Vagina (tissue), 2 donors: ENCODE data around the gene TALDO1. TPM values are rescaled to one million over a fixed set of nuclear protein-coding genes. Genes with fewer than 3 reads are reported as not detected.

ENCODE experiments used
- DNase-seq, 2 donors: peaks; one replicate each; pipeline ENCODE4 v3.0.0-alpha.2; 2017; ENCODE audit errors: extremely low spot score in 2 of 2
- H3K27ac ChIP-seq: fragments of 200-600 bp; sonication (generic); one replicate; pipeline ENCODE4 v1.5.1; 2019
- H3K27me3 ChIP-seq: fragments of 200-600 bp; sonication (generic); one replicate; pipeline ENCODE4 v1.5.1; 2019
- H3K36me3 ChIP-seq, 2 donors: fragments of 200-600 bp; sonication (generic); one replicate each; pipeline ENCODE4 v1.5.1; 2017 to 2019
- H3K4me1 ChIP-seq: fragments of 200-600 bp; sonication (generic); one replicate; pipeline ENCODE4 v1.5.1; 2019
- H3K4me3 ChIP-seq, 2 donors: fragments of 200-600 bp; sonication (generic); 1 replicate in 1 of 2; 2 replicates in 1 of 2; pipeline ENCODE4 v1.5.1; 2016 to 2019
- H3K9me3 ChIP-seq: fragments of 200-600 bp; sonication (generic); one replicate; pipeline ENCODE4 v1.5.1; 2019
- POLR2A ChIP-seq, 2 donors: fragments of 450-650 bp; IDR thresholded peaks; one replicate each; pipeline ENCODE4 v1.6.1; 2017; ENCODE audit warnings: antibody characterized with exemption in 2 of 2, mild to moderate bottlenecking in 2 of 2, moderate library complexity in 2 of 2
- POLR2AphosphoS5 ChIP-seq, 2 donors: sonication (generic); formaldehyde crosslinking; IDR thresholded peaks; one replicate each; pipeline ENCODE4 v1.9.0; 2017; ENCODE audit warnings: antibody characterized with exemption in 2 of 2, mild to moderate bottlenecking in 2 of 2, low read depth in 1 of 2; ENCODE audit not compliant: insufficient read depth in 1 of 2
- intact Hi-C: fragments of 100-400 bp; cut with DNase I; formaldehyde crosslinking; loops from one replicate; pipeline ENCODE4 v1.15.1; 2023
- total RNA-seq: library from RNA; depleted of rRNA; stranded (reverse); fragments of >200 nt; gene quantifications from one replicate; pipeline ENCODE4 v1.2.3, GENCODE V29; 2016
- TF ChIP-seq, protein P1 (sequence below), 3 experiments: fragments of 450-650 bp in 2 of 3; fragments of 200-600 bp in 1 of 3; sonication (generic) in 1 of 3; IDR thresholded peaks; one replicate each; pipeline ENCODE4 v1.5.1; 2017 to 2019; ENCODE audit warnings: antibody characterized with exemption in 3 of 3, mild to moderate bottlenecking in 2 of 3, moderate library complexity in 2 of 3

Gene TALDO1
- total RNA-seq, 1 donor from 2014 or later: 158 TPM

- Histone ChIP-seq H3K4me1 (peaks cover 6% of the 10 kb centered on the region), H3K4me3 (no peak overlapping the region), H3K27ac (no peak overlapping the region), H3K27me3 (no peaks in the 10 kb centered on the region), H3K9me3 (no peaks in the 10 kb centered on the region), H3K36me3 (peaks cover 0 to 38% of the 10 kb centered on the region in 2 donors)
- DNase-seq: no peak
- TF ChIP-seq, protein P1, sequence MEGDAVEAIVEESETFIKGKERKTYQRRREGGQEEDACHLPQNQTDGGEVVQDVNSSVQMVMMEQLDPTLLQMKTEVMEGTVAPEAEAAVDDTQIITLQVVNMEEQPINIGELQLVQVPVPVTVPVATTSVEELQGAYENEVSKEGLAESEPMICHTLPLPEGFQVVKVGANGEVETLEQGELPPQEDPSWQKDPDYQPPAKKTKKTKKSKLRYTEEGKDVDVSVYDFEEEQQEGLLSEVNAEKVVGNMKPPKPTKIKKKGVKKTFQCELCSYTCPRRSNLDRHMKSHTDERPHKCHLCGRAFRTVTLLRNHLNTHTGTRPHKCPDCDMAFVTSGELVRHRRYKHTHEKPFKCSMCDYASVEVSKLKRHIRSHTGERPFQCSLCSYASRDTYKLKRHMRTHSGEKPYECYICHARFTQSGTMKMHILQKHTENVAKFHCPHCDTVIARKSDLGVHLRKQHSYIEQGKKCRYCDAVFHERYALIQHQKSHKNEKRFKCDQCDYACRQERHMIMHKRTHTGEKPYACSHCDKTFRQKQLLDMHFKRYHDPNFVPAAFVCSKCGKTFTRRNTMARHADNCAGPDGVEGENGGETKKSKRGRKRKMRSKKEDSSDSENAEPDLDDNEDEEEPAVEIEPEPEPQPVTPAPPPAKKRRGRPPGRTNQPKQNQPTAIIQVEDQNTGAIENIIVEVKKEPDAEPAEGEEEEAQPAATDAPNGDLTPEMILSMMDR (IDR thresholded peaks at IDR 0.05): peak in 2 of 3 experiments; percentile 2 to 49
- no peak for TF ChIP-seq POLR2AphosphoS5 (IDR thresholded peaks at IDR 0.05; ENCODE audit: insufficient read depth in 1 of 2, low read depth in 1 of 2)
- intact Hi-C loops: no loop called here
Measured at GRCh38 chr11:765025-765801, 17.9 kb downstream of the TALDO1 start.

DNA sequence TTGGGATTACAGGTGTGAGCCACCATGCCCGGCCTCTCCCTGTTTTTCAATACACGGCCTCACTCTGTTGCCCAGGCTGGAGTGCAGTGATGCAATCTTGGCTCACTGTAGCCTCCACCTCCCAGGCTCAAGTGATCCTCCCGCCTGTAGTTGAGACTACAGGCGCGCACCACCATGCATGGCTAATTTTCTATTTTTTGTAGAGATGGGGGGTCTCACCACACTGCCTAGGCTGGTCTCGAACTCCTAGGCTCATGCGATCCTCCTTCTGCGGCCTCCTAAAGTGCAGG is 18.5 kb downstream of the TALDO1 start:
- H3K9me3 ChIP-seq: no peaks in the 10 kb centered on the region
- intact Hi-C loops: no loop called here
- no peak overlapping the region for H3K27ac ChIP-seq

GRCh38 chr11:766106-766935 is 19.1 kb downstream of the TALDO1 start:
- DNase-seq: no peak
- peaks cover 6% of the 10 kb centered on the region for H3K4me1 ChIP-seq
- TF ChIP-seq, protein P1 (IDR thresholded peaks at IDR 0.05): no peak
- no peak for TF ChIP-seq POLR2AphosphoS5 (IDR thresholded peaks at IDR 0.05; ENCODE audit: insufficient read depth in 1 of 2, low read depth in 1 of 2)
- no peak for TF ChIP-seq POLR2A (IDR thresholded peaks at IDR 0.05)
- no peak overlapping the region for H3K27ac ChIP-seq
- no peaks in the 10 kb centered on the region for H3K27me3 ChIP-seq
- no peak overlapping the region for H3K4me3 ChIP-seq
- H3K9me3 ChIP-seq: no peaks in the 10 kb centered on the region
- intact Hi-C loops: no loop called here
- peaks cover 0 to 37% of the 10 kb centered on the region in 2 donors for H3K36me3 ChIP-seq

More for the DNA sequence above, 18.5 kb downstream of the TALDO1 start:
- H3K4me3 ChIP-seq: no peak overlapping the region
- TF ChIP-seq POLR2A (IDR thresholded peaks at IDR 0.05): no peak
- TF ChIP-seq, protein P1 (IDR thresholded peaks at IDR 0.05): no peak
- TF ChIP-seq POLR2AphosphoS5 (IDR thresholded peaks at IDR 0.05; ENCODE audit: insufficient read depth in 1 of 2, low read depth in 1 of 2): no peak
- H3K36me3 ChIP-seq: peaks cover 0 to 36% of the 10 kb centered on the region in 2 donors
- H3K27me3 ChIP-seq: no peaks in the 10 kb centered on the region
- peaks cover 6% of the 10 kb centered on the region for H3K4me1 ChIP-seq
- no peak for DNase-seq

GRCh38 chr11:766936-767210 is 19.6 kb downstream of the TALDO1 start:
- TF ChIP-seq, protein P1 (IDR thresholded peaks at IDR 0.05): no peak
- TF ChIP-seq POLR2A (IDR thresholded peaks at IDR 0.05) (no peak), POLR2AphosphoS5 (IDR thresholded peaks at IDR 0.05; ENCODE audit: insufficient read depth in 1 of 2, low read depth in 1 of 2) (no peak)
- peaks cover 0 to 42% of the 10 kb centered on the region in 2 donors for H3K36me3 ChIP-seq

GRCh38 chr11:767238-767637 is 20.0 kb downstream of the TALDO1 start:
- Histone ChIP-seq H3K36me3 (peaks cover 0 to 46% of the 10 kb centered on the region in 2 donors), H3K27ac (no peak overlapping the region), H3K4me3 (no peak overlapping the region), H3K27me3 (no peaks in the 10 kb centered on the region), H3K4me1 (peaks cover 5% of the 10 kb centered on the region), H3K9me3 (no peaks in the 10 kb centered on the region)
- DNase-seq: no peak
- intact Hi-C loops: no loop called here
- no peak for TF ChIP-seq POLR2AphosphoS5 (IDR thresholded peaks at IDR 0.05; ENCODE audit: insufficient read depth in 1 of 2, low read depth in 1 of 2)
- TF ChIP-seq POLR2A (IDR thresholded peaks at IDR 0.05): no peak
- TF ChIP-seq, protein P1 (IDR thresholded peaks at IDR 0.05): no peak

More at GRCh38 chr11:766936-767210, 19.6 kb downstream of the TALDO1 start:
- no peak overlapping the region for H3K27ac ChIP-seq
- intact Hi-C loops: no loop called here
- no peaks in the 10 kb centered on the region for H3K27me3 ChIP-seq
- H3K4me1 ChIP-seq: peaks cover 6% of the 10 kb centered on the region
- H3K9me3 ChIP-seq: no peaks in the 10 kb centered on the region
- no peak overlapping the region for H3K4me3 ChIP-seq
- DNase-seq: no peak
